B cell (primary cell): ENCODE measurements around the gene EFCAB9. TPM values are rescaled to one million over a fixed set of nuclear protein-coding genes. Genes with fewer than 3 reads are reported as not detected.

Source experiments
- ATAC-seq: fragments of 200-7000 bp; cut with Tn5 transposase; one replicate; pipeline ENCODE4 v1.10.0; 2021; ENCODE audit warnings: low read depth, mild to moderate bottlenecking, moderate number of reproducible peaks, moderate library complexity
- CTCF ChIA-PET: fragments of 350-600 bp; sonication (Branson Sonifier 250); formaldehyde crosslinking; loops from one replicate; lab custom pipeline; 2021; ENCODE audit warnings: antibody characterized with exemption, inconsistent platforms; lab: Charles Lee
- POLR2A ChIA-PET: fragments of 350-600 bp; sonication (Branson Sonifier 250); formaldehyde crosslinking; loops from one replicate; lab custom pipeline; 2021; ENCODE audit warnings: antibody characterized with exemption; lab: Charles Lee
- DNase-seq: peaks from one replicate; pipeline ENCODE4 v3.0.0; 2013
- H2AFZ ChIP-seq: 2 replicates; pipeline ENCODE4 v1.6.1; 2012; ENCODE audit warnings: mild to moderate bottlenecking, low read depth, low read length; ENCODE audit not compliant: insufficient read depth, poor library complexity, severe bottlenecking
- H3K27ac ChIP-seq, 2 donors: 1 replicate in 1 of 2; 2 replicates in 1 of 2; pipeline ENCODE4 v1.5.1; 2012 to 2013; ENCODE audit warnings: low read length in 2 of 2, mild to moderate bottlenecking in 2 of 2, moderate library complexity in 1 of 2
- H3K27me3 ChIP-seq, 4 experiments: fragments of 200-600 bp in 1 of 4; sonication (generic) in 1 of 4; replicated peaks in 1 of 4; 1 replicate in 2 of 4; 2 replicates in 2 of 4; pipeline versions ENCODE4 v1.6.1 to v1.7.0; 2013 to 2016; ENCODE audit warnings: low read length in 3 of 4, mild to moderate bottlenecking in 2 of 4, mixed read lengths in 1 of 4, moderate library complexity in 1 of 4; ENCODE audit not compliant: insufficient read depth in 4 of 4, control insufficient read depth in 3 of 4; ENCODE audit errors: control extremely low read depth in 1 of 4
- H3K36me3 ChIP-seq, 2 experiments: replicated peaks in 1 of 2; 1 replicate in 1 of 2; 2 replicates in 1 of 2; pipeline versions ENCODE4 v1.6.1 to v1.7.1; 2013; ENCODE audit warnings: low read length in 1 of 2; ENCODE audit not compliant: insufficient read depth in 2 of 2, control insufficient read depth in 1 of 2; ENCODE audit errors: control extremely low read depth in 1 of 2, extremely low read depth in 1 of 2
- H3K4me1 ChIP-seq, 2 donors: fragments of 200-600 bp in 1 of 2; sonication (generic) in 1 of 2; 1 replicate in 1 of 2; 2 replicates in 1 of 2; pipeline versions ENCODE4 v1.5.1 to v1.6.1; 2013 to 2017; ENCODE audit warnings: low read length in 2 of 2; ENCODE audit not compliant: control insufficient read depth in 2 of 2, insufficient read depth in 2 of 2
- H3K4me2 ChIP-seq: replicated peaks from 2 replicates; pipeline ENCODE3; 2012; ENCODE audit warnings: mild to moderate bottlenecking, low read depth, low read length; ENCODE audit not compliant: poor library complexity, severe bottlenecking
- H3K4me3 ChIP-seq, 5 experiments: fragments of 200-600 bp in 1 of 5; sonication (generic) in 1 of 5; 1 replicate in 3 of 5; 2 replicates in 2 of 5; pipeline versions ENCODE4 v1.5.1 to v1.7.0; 2011 to 2016; ENCODE audit warnings: low read length in 4 of 5, mild to moderate bottlenecking in 4 of 5, low read depth in 2 of 5, control low read depth in 1 of 5, moderate library complexity in 1 of 5; ENCODE audit not compliant: insufficient read depth in 1 of 5; ENCODE audit errors: control extremely low read depth in 1 of 5, extremely low read depth in 1 of 5
- H3K79me2 ChIP-seq: fragments of 200-600 bp; sonication (generic); one replicate; pipeline ENCODE4 v1.6.0; 2016; ENCODE audit warnings: low read length; ENCODE audit not compliant: control insufficient read depth, insufficient read depth
- H3K9ac ChIP-seq: fragments of 200-600 bp; sonication (generic); 2 replicates; pipeline ENCODE4 v1.6.1; 2017; ENCODE audit warnings: mild to moderate bottlenecking, low read length, moderate library complexity
- H3K9me3 ChIP-seq, 3 donors: one replicate each; pipeline versions ENCODE4 v1.6.1 to v1.7.1; 2013; ENCODE audit warnings: low read length in 2 of 3; ENCODE audit not compliant: control insufficient read depth in 2 of 3, insufficient read depth in 1 of 3; ENCODE audit errors: control extremely low read depth in 1 of 3
- H4K20me1 ChIP-seq: 2 replicates; pipeline ENCODE4 v1.6.0; 2012; ENCODE audit warnings: mild to moderate bottlenecking, low read length; ENCODE audit not compliant: insufficient read depth, control insufficient read depth, poor library complexity, severe bottlenecking
- H3K27ac Mint-ChIP-seq: one replicate; pipeline ENCODE4 v1.8.0; 2021; ENCODE audit warnings: mixed read lengths
- H3K27me3 Mint-ChIP-seq: one replicate; pipeline ENCODE4 v1.8.0; 2021; ENCODE audit warnings: mixed read lengths
- H3K4me1 Mint-ChIP-seq: one replicate; pipeline ENCODE4 v1.8.0; 2021; ENCODE audit warnings: mixed read lengths
- H3K4me3 Mint-ChIP-seq: one replicate; pipeline ENCODE4 v1.8.0; 2021; ENCODE audit warnings: mixed read lengths
- H3K9me3 Mint-ChIP-seq: one replicate; pipeline ENCODE4 v1.8.0; 2022; ENCODE audit warnings: mixed read lengths; ENCODE audit not compliant: insufficient read depth
- CTCF ChIP-seq: fragments of 200-600 bp; IDR thresholded peaks from one replicate; pipeline ENCODE4 v1.8.0; 2022; ENCODE audit warnings: antibody characterized with exemption, mild to moderate bottlenecking
- EZH2 ChIP-seq: IDR thresholded peaks from 2 replicates; pipeline ENCODE4 v1.6.1; 2012; ENCODE audit warnings: borderline replicate concordance, low read depth, mild to moderate bottlenecking, moderate library complexity, low read length; ENCODE audit not compliant: insufficient read depth, poor library complexity, severe bottlenecking
- WGBS: methylation state at CpG from one replicate; pipeline ENCODE4 v1.1.5; 2013; ENCODE audit warnings: missing lambda C conversion rate; ENCODE audit not compliant: insufficient coverage; 5-methylcytosine and 5-hydroxymethylcytosine counted together
- intact Hi-C: fragments of 100-400 bp; cut with micrococcal nuclease; formaldehyde crosslinking; loops from one replicate; pipeline ENCODE4 v1.10.0; 2022
- polyA plus RNA-seq: library from polyadenylated mRNA; depleted of rRNA; stranded (reverse); fragments of >200 nt; gene quantifications from 2 replicates; pipeline ENCODE4 v1.2.3, GENCODE V29; 2012
- total RNA-seq, 2 donors: library from RNA; stranded (reverse); fragments of 120-200 nt in 1 of 2; gene quantifications; 1 replicate in 1 of 2; 2 replicates in 1 of 2; pipeline versions ENCODE4 v1.2.3 to v1.2.4, GENCODE V29; 2013 to 2022

The EFCAB9 gene
- total and polyA plus RNA-seq, 2 donors (not counting 1 experiment from before 2014, with no cell fraction given): not detected

- Histone ChIP-seq H3K4me1 (peaks cover 41 to 62% of the 10 kb centered on the region in 2 donors), H3K9me3 (no peaks in the 10 kb centered on the region), H3K36me3 (peaks cover 0 to 52% of the 10 kb centered on the region in 2 experiments), H3K27ac (peak overlapping the region in 1 of 2 donors; percentile 45), H3K4me3 (no peak overlapping the region), H2AFZ (no peak overlapping the region), H3K9ac (no peak overlapping the region), H4K20me1 (peaks cover 97% of the 10 kb centered on the region), H3K27me3 (no peaks in the 10 kb centered on the region), H3K4me2 (peak overlapping the region; percentile 38), H3K79me2 (peaks cover 100% of the 10 kb centered on the region)
- CTCF ChIA-PET: interaction anchor here (0.7 to 4.2 kb wide), 3 partner anchors 9 to 24 kb away, joined by 3 to 16 read pairs (median 4); partner anchors contain the start of gene STK10
- Mint-ChIP-seq H3K27ac (peak overlapping the region; percentile 72), H3K9me3 (no peaks in the 10 kb centered on the region), H3K27me3 (no peaks in the 10 kb centered on the region), H3K4me3 (no peak overlapping the region), H3K4me1 (peaks cover 75% of the 10 kb centered on the region)
- WGBS: 92% methylated on average over 10 of the region's 13 CpGs
- POLR2A ChIA-PET: interaction anchor here (0.8 kb wide), 1 partner anchor 11 kb away, joined by 3 read pairs; no protein-coding TSS in a partner anchor
- no peak for ATAC-seq
- TF ChIP-seq CTCF: no peak
- no peak for TF ChIP-seq EZH2
- intact Hi-C loops: no loop called here
- no peak for DNase-seq
These were observed 29.2 kb upstream of the EFCAB9 start for GRCh38 chr5:172164769-172165212.

GRCh38 chr5:172165465-172165864 is 28.5 kb upstream of the EFCAB9 start:
- Histone ChIP-seq H3K36me3 (peaks cover 0 to 53% of the 10 kb centered on the region in 2 experiments), H3K4me3 (peak overlapping the region in 1 of 5 experiments; percentile 14), H3K79me2 (peaks cover 100% of the 10 kb centered on the region), H4K20me1 (peaks cover 97% of the 10 kb centered on the region), H3K27ac (peak overlapping the region in 1 of 2 donors; percentile 45), H3K9ac (no peak overlapping the region), H3K4me1 (peaks cover 42 to 61% of the 10 kb centered on the region in 2 donors), H3K27me3 (no peaks in the 10 kb centered on the region), H3K9me3 (no peaks in the 10 kb centered on the region), H3K4me2 (peak overlapping the region; percentile 38), H2AFZ (no peak overlapping the region)
- H3K4me3 Mint-ChIP-seq: no peak overlapping the region
- ATAC-seq (peak; percentile 65), DNase-seq (no peak)
- ChIA-PET POLR2A (no interaction called here), CTCF (interaction anchor here (1.3 to 4.2 kb wide), 2 partner anchors 9 to 23 kb away, joined by 3 to 16 read pairs; partner anchors contain the start of gene STK10)
- peaks cover 75% of the 10 kb centered on the region for H3K4me1 Mint-ChIP-seq
- TF ChIP-seq EZH2: no peak
- no peak for TF ChIP-seq CTCF
- no peaks in the 10 kb centered on the region for H3K9me3 Mint-ChIP-seq
- intact Hi-C loops: no loop called here
- 52% methylated on average over 4 of the region's 7 CpGs for WGBS
- peak overlapping the region; percentile 72 for H3K27ac Mint-ChIP-seq
- no peaks in the 10 kb centered on the region for H3K27me3 Mint-ChIP-seq
